Effector memory CD8-positive, alpha-beta T cell (primary cell): ENCODE data around the gene LRRFIP2.
A peak's percentile ranks its signal among the peaks of the same experiment; 100 is the strongest.

Source experiments
- ATAC-seq: fragments of 150-1000 bp; cut with Tn5 transposase; replicated peaks from 2 replicates; pipeline ENCODE4 v1.10.0; 2021; ENCODE audit warnings: mild to moderate bottlenecking, moderate library complexity
- DNase-seq, 3 experiments: peaks; one replicate each; pipeline ENCODE4 v3.0.0; 2021
- H3K27ac Mint-ChIP-seq, 2 donors: one replicate each; pipeline ENCODE4 v1.8.0; 2022; ENCODE audit warnings: mild to moderate bottlenecking in 2 of 2, mixed read lengths in 2 of 2, moderate library complexity in 2 of 2
- H3K27me3 Mint-ChIP-seq, 2 donors: one replicate each; pipeline ENCODE4 v1.8.0; 2022; ENCODE audit warnings: mixed read lengths in 2 of 2
- H3K36me3 Mint-ChIP-seq: one replicate; pipeline ENCODE4 v1.8.0; 2022; ENCODE audit warnings: mild to moderate bottlenecking, moderate library complexity, mixed read lengths; ENCODE audit not compliant: insufficient read depth
- H3K4me1 Mint-ChIP-seq, 2 donors: one replicate each; pipeline ENCODE4 v1.8.0; 2022; ENCODE audit warnings: low read depth in 2 of 2, mixed read lengths in 2 of 2
- H3K4me3 Mint-ChIP-seq, 2 donors: one replicate each; pipeline ENCODE4 v1.8.0; 2022; ENCODE audit warnings: mild to moderate bottlenecking in 2 of 2, mixed read lengths in 2 of 2, moderate library complexity in 2 of 2
- H3K9me3 Mint-ChIP-seq, 2 donors: one replicate each; pipeline ENCODE4 v1.8.0; 2022; ENCODE audit warnings: mixed read lengths in 2 of 2

The LRRFIP2 gene

DNA sequence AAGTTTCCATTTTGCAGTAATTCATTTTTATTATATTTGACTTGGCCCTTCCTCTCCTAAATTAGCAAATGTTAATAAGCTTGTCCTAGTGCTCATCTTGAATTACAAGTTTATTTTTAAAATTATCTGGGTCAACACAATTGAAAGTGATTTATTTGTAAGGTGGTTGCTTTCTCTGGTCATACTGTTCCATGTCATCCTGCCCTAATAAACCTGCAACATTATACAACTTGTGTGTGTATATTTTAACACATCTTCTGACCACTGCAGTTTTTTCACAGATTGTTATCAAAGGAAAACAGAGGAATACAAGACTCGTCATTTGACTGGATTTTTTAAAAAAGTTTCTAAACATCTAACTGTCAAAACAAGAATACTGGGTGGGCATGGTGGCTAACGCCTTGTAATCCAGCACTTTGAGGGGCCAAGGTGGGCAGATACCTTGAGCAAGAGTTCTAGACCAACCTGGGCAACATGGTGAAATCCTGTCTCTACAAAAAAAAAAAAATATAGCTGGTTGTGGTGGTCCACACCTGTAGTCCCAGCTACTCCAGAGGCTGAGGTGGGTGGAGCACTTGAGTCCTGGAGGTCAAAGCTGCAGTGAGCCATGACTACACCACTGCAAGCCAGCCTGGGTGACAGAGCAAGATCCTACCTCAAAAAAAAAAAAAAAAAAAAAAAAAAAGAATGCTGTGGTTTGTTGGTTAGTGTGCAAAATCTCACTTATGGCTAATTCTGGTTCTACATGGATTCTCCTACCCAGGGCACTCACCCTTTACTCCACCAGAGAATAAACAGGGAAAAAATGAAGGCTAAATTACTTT, 5.0 kb upstream of the LRRFIP2 start:
- ATAC-seq (no peak), DNase-seq (no peak)
- peaks cover 3% of the 10 kb centered on the region for H3K36me3 Mint-ChIP-seq
- H3K4me3 Mint-ChIP-seq = no peak overlapping the region
- no peaks in the 10 kb centered on the region for H3K9me3 Mint-ChIP-seq
- peak overlapping the region; percentile 63 to 67 for H3K27ac Mint-ChIP-seq
- H3K4me1 Mint-ChIP-seq = peaks cover 19 to 47% of the 10 kb centered on the region in 2 donors
- no peaks in the 10 kb centered on the region for H3K27me3 Mint-ChIP-seq

DNA sequence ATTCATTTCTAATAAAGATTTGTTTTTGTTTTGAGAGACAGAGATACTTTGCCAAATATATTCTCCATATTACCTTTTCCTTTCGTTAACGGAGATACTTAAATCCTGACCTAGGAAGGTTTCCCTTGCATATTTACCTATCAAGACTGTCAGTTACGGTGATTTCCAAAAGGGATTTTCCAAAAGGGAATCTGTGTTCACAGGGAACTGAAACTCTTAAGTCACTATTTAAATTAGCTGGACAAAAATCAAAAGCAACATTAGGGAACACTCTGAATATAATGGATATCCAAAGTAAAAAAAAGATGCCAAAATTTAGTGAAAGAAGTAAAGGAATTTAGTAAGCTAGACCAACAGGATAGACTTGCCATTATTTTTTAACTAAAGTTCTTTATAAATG, 576 bp downstream of the LRRFIP2 start:
- DNase-seq (no peak), ATAC-seq (no peak)
- Mint-ChIP-seq H3K27me3 (no peaks in the 10 kb centered on the region), H3K27ac (no peak overlapping the region), H3K9me3 (no peaks in the 10 kb centered on the region), H3K36me3 (peaks cover 13% of the 10 kb centered on the region), H3K4me3 (peak overlapping the region in 1 of 2 donors; percentile 89), H3K4me1 (peaks cover 20 to 47% of the 10 kb centered on the region in 2 donors)

DNA sequence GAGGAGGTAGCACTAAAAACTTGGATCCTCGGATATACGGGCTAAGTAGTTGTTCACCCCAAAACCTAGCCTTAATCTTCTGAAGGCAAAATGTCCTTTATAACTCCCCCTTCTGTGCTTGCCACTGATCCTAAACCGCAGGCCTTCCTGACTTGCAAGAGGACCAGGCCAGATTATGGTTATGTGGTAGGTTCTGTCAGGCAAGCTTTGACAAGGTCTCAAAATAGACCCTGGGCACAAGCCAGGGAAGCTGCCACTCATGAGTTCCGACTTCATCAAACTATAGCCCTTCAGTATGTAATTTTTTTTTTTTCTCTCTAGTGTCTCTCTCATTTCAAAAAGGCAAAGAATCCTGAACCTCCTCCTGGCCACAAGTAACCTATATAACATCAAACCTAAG, 3.2 kb downstream of the LRRFIP2 start:
- Mint-ChIP-seq H3K27ac (no peak overlapping the region), H3K9me3 (no peaks in the 10 kb centered on the region), H3K27me3 (no peaks in the 10 kb centered on the region), H3K4me1 (peaks cover 11 to 29% of the 10 kb centered on the region in 2 donors), H3K36me3 (peaks cover 18% of the 10 kb centered on the region), H3K4me3 (no peak overlapping the region)
- no peak for DNase-seq
- no peak for ATAC-seq

DNA sequence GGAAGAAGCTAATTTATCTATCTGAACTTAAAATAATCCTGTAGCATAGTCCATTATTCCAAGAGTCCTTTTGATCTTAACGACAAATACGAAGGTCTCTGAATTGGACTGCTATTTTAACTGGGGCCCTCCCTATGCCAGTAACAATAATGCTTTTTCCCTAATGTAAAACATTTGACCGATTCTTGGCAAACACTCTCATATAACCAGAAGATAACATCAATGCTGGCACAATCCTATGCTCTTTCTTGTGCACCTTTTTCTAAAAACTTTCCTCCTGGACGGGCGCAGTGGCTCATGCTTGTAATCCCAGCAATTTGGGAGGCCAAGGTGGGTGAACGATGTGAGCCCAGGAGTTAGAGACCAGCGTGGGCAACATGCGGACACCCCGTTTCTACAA, 3.9 kb downstream of the LRRFIP2 start:
- Mint-ChIP-seq H3K27me3 (no peaks in the 10 kb centered on the region), H3K27ac (peak overlapping the region in 1 of 2 donors; percentile 25), H3K9me3 (no peaks in the 10 kb centered on the region), H3K36me3 (peaks cover 18% of the 10 kb centered on the region), H3K4me3 (no peak overlapping the region), H3K4me1 (peaks cover 11 to 33% of the 10 kb centered on the region in 2 donors)
- ATAC-seq (no peak), DNase-seq (no peak)

DNA sequence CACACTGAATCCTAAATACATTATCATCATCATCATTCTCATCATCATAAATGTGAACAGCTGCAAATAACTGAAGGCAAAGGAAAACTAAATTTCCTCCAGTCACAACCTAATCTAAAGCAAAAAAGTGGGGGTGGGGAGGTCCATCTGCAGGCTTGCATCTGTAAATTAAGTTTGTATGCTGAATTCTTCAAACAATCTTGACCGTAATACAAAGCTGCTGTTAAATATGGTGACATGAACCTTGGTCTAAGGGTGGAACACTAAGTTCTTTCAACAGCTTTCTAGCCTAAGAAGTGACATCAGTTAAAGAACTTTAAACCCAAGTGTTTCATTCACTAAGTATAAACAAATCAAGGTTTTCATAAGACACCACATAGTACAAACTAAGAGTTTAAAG, 4.3 kb downstream of the LRRFIP2 start:
- H3K4me3 Mint-ChIP-seq = no peak overlapping the region
- DNase-seq = no peak
- ATAC-seq = no peak
- peak overlapping the region in 1 of 2 donors; percentile 25 for H3K27ac Mint-ChIP-seq
- H3K9me3 Mint-ChIP-seq = no peaks in the 10 kb centered on the region
- no peaks in the 10 kb centered on the region for H3K27me3 Mint-ChIP-seq
- H3K36me3 Mint-ChIP-seq = peaks cover 16% of the 10 kb centered on the region
- H3K4me1 Mint-ChIP-seq = peaks cover 8 to 31% of the 10 kb centered on the region in 2 donors

DNA sequence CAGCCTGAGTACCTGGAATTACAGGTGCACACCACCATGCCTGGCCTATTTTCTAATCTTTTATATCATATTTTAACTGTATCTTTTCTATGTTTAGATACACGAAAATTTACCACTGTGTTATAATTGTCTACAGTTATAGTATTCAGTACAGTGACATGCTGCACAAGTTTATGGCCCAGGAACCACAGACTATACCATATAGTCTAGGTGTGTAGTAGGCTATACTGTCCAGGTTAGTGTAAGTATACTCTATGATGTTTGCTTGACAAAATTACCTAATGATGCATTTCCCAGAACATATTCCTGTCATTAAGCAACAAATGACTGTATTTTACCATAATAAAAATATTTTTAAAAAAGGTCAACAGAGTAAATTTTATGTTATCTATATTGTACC, 5.5 kb downstream of the LRRFIP2 start:
- ATAC-seq = no peak
- Mint-ChIP-seq H3K27me3 (no peaks in the 10 kb centered on the region), H3K27ac (no peak overlapping the region), H3K4me1 (peaks cover 5 to 24% of the 10 kb centered on the region in 2 donors), H3K9me3 (no peaks in the 10 kb centered on the region), H3K36me3 (peaks cover 19% of the 10 kb centered on the region), H3K4me3 (no peak overlapping the region)
- no peak for DNase-seq

DNA sequence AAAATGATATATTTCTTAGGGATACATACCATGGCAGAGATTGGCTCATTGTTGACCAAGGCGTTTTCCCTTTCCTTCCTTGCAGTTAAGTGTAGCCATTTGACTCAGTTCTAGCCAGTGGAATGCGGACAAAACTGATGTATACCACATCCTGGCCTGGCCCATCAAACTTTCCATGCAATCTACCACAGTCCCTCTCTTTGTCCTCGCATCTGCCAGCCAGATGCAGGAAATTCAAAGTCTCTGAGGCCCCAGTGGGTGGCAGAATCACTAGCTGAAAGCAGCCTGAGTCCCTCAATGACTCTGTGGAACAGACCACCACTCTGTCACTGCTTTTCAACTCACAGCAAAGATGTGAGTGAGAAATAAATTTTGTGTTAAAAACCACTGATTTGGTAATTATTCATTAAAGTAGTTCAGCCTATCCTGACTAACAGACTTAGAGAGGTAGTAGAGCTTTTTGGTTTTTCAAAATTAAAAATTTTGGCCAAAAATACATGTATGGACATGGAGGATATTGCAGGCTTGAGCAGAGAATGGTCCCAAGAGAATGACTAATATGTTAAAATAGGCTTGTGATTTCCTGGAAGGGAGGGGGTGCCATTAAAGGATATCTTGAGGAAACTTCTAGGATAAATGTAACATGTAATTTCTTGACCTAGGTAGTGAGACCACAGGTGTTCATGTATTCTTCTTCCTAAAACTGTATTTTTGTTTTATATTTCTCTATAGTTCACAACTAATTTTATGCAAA, 10.9 kb downstream of the LRRFIP2 start:
- DNase-seq (no peak), ATAC-seq (peak; percentile 52)
- peaks cover 18 to 37% of the 10 kb centered on the region in 2 donors for H3K4me1 Mint-ChIP-seq
- no peaks in the 10 kb centered on the region for H3K9me3 Mint-ChIP-seq
- H3K4me3 Mint-ChIP-seq = peak overlapping the region; percentile 31 to 40
- peak overlapping the region; percentile 83 to 90 for H3K27ac Mint-ChIP-seq
- H3K27me3 Mint-ChIP-seq = no peaks in the 10 kb centered on the region
- peaks cover 11% of the 10 kb centered on the region for H3K36me3 Mint-ChIP-seq

DNA sequence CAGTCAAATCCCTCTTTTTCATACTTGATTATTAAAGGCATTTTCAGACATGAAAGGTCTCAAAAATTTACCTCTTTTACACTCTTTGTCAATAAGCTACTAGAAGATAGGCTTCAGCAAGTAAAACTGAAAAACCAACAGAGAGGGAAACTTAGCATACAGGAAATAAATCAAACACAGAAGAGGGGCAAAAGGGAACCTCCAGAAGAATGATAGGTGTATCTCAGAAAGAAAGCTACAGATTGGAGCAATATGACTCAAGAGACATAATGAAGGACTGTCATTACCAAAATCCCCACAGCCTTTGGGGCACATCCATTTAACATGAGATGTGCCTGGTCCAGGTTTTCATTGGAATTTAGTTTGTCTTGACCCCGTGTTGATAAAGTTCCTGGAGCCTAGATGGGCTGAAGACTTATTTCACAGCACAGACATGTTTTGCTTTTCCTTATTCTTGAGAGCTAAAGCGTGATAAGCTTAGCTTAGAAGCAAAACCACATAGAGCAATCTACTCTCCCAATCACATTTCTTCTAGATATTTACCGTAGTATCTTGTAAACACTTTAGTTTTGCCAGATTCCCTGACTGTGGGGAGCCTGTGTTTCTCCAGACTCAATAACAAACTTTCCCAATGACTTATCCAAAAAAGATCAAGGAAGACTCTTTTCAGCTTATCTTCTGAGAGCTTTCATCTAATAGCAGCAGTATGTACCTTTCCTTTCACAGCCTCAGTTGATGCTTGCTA, 11.7 kb downstream of the LRRFIP2 start:
- Mint-ChIP-seq H3K36me3 (peaks cover 15% of the 10 kb centered on the region), H3K27me3 (no peaks in the 10 kb centered on the region), H3K9me3 (no peaks in the 10 kb centered on the region), H3K4me3 (peak overlapping the region; percentile 31 to 40), H3K4me1 (peaks cover 18 to 37% of the 10 kb centered on the region in 2 donors), H3K27ac (peak overlapping the region; percentile 83 to 90)
- DNase-seq (no peak), ATAC-seq (peak; percentile 37)

DNA sequence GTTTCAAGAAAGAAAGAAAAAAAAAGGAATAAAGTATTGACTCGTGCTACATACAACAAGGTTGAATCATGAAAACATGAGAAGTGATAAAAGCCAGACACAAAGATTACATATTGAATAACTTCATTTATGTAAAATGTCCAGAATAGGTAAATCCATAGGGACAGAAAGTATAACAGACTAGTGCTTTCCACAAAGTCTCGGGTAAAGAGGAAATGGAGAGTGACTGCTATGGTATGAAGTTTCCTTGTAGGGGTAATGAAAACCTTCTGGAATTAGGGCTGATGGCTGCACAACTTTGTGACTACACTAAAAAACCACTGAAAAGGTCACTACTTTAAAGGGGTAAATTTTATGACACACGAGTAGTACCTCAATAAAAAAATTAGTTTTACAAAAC, 13.0 kb downstream of the LRRFIP2 start:
- peaks cover 11% of the 10 kb centered on the region for H3K36me3 Mint-ChIP-seq
- no peak overlapping the region for H3K4me3 Mint-ChIP-seq
- peaks cover 18 to 41% of the 10 kb centered on the region in 2 donors for H3K4me1 Mint-ChIP-seq
- peak overlapping the region; percentile 45 to 83 for H3K27ac Mint-ChIP-seq
- ATAC-seq (no peak), DNase-seq (no peak)
- H3K27me3 Mint-ChIP-seq = no peaks in the 10 kb centered on the region
- H3K9me3 Mint-ChIP-seq = no peaks in the 10 kb centered on the region

DNA sequence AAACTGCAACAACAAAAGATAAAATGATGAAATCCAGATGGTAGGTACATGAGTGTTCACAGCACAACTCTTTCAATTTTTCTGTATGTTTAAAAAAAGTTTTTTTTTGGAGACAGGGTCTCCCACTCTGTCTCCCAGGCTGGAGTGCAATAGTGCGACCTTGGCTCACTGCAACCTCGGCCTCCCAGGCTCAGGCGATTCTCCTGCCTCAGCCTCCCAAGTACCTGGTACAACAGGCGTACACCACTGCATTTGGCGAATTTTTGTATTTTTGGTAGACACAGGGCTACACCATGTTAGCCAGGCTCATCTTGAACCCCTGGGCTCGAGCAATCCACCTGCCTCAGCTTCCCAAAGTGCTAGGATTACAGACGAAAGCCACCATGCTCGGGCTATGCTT, 18.6 kb downstream of the LRRFIP2 start:
- Mint-ChIP-seq H3K36me3 (peaks cover 22% of the 10 kb centered on the region), H3K9me3 (no peaks in the 10 kb centered on the region), H3K27me3 (no peaks in the 10 kb centered on the region), H3K4me1 (peaks cover 6 to 21% of the 10 kb centered on the region in 2 donors), H3K4me3 (no peak overlapping the region), H3K27ac (no peak overlapping the region)
- DNase-seq = no peak
- no peak for ATAC-seq

DNA sequence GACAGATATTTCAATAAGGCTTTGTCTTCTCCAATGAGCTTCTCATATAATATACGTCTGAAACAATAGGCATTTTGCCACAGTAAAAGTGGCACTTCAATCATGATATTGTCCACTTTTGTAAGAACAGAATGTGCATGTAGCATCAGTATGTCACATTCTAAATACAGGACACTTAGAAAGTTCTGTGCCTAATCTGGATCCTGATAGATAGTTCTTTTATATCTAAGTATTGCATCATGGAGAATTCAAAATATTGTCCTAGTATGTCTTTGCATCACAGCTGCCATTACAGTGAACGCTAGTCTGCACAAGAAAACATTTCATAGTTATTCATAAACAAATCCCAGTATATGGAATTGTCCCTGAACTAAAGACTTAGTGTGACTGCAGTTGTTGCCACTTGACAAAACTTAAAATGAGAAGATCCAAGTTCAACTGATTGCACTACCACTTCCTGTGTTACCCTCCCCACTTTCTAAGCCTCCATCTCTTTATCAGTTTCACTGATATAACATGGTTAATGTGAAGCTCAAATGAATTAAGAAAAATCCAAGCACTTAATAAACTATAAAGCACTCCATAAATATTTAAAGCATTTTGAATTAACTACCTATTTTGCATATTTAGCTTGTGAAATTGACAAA, 19.6 kb downstream of the LRRFIP2 start:
- no peak overlapping the region for H3K4me3 Mint-ChIP-seq
- H3K27ac Mint-ChIP-seq = peak overlapping the region in 1 of 2 donors; percentile 38
- peaks cover 6 to 21% of the 10 kb centered on the region in 2 donors for H3K4me1 Mint-ChIP-seq
- peaks cover 23% of the 10 kb centered on the region for H3K36me3 Mint-ChIP-seq
- no peaks in the 10 kb centered on the region for H3K9me3 Mint-ChIP-seq
- H3K27me3 Mint-ChIP-seq = no peaks in the 10 kb centered on the region
- no peak for DNase-seq
- peak; percentile 26 for ATAC-seq

DNA sequence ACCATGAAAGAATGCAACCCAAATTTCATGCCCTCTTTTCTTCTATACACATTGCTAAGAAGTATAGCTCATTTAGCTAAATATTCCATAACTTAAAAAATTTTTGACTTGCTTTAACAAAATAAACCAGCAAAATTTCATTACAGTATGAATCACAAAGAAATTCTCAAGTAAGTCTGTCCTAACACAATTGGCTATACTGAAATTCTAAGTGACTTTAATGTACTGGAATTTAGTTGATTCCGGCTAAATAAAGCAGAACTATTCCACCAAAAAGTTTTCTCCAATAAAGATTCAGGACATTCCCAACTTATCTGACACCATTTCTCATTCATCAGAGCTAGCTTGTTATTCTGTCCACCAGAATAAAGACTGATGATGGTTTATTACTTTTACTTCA, 23.8 kb downstream of the LRRFIP2 start:
- H3K4me3 Mint-ChIP-seq = no peak overlapping the region
- DNase-seq (no peak), ATAC-seq (no peak)
- H3K4me1 Mint-ChIP-seq = peaks cover 12 to 22% of the 10 kb centered on the region in 2 donors
- peak overlapping the region in 1 of 2 donors; percentile 75 for H3K27ac Mint-ChIP-seq
- peaks cover 38% of the 10 kb centered on the region for H3K36me3 Mint-ChIP-seq
- no peaks in the 10 kb centered on the region for H3K27me3 Mint-ChIP-seq
- H3K9me3 Mint-ChIP-seq = no peaks in the 10 kb centered on the region

DNA sequence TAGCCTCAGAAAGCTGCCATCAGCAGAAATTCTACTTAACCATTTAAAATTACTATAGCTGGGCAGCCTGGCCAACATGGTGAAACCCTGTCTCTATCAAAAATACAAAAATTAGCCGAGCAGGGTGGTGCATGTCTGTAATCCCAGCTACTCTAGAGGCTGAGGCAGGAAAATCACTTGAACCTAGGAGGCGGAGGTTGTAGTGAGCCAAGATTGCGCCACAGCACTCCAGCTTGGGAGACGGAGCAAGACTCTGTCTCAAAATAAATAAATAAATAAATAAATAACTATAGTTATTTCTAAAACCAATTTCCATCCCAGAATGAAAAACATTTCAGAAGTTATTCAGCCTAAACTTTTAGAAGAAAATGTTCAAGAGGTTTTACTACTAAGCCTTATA, 25.1 kb downstream of the LRRFIP2 start:
- peaks cover 12 to 25% of the 10 kb centered on the region in 2 donors for H3K4me1 Mint-ChIP-seq
- H3K4me3 Mint-ChIP-seq = no peak overlapping the region
- H3K9me3 Mint-ChIP-seq = no peaks in the 10 kb centered on the region
- DNase-seq = no peak
- peaks cover 38% of the 10 kb centered on the region for H3K36me3 Mint-ChIP-seq
- H3K27me3 Mint-ChIP-seq = no peaks in the 10 kb centered on the region
- ATAC-seq = no peak
- no peak overlapping the region for H3K27ac Mint-ChIP-seq
